ENCODE data around the gene ZNF184.
A peak's percentile ranks its signal among the peaks of the same experiment; 100 is the strongest.

The ZNF184 gene

DNA sequence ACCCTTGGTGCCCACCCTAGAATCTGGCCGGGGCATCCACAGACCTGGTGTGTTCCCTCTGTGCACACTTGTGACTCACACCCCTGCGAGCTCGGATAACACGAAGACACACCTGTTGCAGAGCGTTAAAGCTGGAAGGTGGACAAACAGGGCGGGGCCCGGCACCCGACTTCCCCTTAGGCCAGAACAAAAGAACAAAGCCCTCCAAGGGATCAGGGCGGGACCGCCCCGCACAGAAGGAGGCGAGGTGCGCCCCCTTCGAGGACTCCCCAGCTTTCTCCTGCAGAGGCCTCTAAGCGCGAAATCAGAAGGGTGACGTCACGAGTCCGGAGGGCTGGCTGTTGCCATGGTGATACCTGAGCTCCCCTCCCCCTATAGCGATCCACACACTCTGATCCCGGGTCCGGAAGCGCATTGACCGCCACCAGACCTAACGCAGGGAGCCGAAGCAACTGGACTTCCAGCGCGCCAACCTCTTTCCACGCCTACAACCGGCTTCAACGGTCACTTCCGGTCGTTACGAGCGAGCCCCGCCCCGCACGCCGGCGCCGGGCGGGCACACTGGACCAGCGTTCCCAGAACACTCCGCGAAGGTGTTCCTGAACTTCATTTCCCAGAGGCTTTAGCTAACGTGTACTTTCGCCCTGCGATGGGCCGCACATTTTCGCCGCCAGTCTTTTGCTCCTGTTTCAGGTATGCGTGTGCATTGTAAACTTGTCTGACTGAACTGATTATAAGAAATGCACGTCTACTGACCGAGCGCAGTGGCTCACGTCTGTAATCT is at the start of gene ZNF184:
Gene ZNF184, minus strand, starts transcription at position 489 of the 784 bp plus-strand sequence. CDS start 811 bp downstream, outside the sequence.
- peak; percentile 93 for DNase-seq (ENCODE audit: low read depth, low spot score)
- H3K27ac ChIP-seq = peak within 1 kb of the TSS; percentile 85

DNA sequence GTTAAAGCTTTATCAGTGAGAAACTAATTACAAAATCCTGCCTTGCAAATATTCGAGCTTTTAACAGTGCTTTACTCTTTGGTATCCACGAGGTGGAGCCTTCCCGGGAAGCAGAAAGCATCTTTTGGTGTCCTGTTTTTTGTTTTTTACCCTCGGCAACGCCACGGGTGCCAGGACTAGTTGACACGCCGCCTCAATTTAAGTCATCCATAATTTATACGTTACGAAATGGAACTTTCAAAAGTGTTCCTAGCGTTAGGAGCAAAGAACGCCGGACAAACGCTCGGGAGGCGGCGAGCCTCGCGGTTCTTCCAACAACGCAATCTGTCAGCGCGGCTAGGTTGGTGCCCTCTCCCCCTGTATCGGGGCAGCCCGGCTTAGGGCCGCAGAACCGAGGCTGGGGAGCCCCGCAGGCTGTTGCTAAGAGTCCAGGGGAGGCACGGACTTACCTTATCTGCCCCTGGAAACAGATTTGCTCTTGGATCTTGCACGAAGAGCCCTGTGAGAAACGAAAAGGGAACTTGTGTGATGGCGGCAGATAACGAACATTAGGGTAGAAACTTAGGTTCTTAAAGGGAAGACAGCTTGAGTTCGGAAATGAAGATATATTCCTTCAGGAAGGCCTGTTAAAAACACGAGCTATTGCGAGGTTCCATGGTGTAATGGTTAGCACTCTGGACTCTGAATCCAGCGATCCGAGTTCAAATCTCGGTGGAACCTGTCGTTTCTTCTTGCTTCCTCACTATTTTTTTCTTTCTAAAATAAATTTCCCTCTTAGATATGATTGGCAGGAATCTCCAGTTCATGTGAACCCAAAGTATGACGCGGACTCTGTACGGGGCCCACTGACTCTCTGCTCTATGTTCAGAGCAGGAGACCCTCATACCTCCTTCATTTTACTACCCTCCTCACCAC is 46.2 kb upstream of the ZNF184 start:
- DNase-seq (ENCODE audit: low read depth, low spot score) = peak; percentile 67
- H3K27ac ChIP-seq = peak overlapping the region; percentile 57

DNA sequence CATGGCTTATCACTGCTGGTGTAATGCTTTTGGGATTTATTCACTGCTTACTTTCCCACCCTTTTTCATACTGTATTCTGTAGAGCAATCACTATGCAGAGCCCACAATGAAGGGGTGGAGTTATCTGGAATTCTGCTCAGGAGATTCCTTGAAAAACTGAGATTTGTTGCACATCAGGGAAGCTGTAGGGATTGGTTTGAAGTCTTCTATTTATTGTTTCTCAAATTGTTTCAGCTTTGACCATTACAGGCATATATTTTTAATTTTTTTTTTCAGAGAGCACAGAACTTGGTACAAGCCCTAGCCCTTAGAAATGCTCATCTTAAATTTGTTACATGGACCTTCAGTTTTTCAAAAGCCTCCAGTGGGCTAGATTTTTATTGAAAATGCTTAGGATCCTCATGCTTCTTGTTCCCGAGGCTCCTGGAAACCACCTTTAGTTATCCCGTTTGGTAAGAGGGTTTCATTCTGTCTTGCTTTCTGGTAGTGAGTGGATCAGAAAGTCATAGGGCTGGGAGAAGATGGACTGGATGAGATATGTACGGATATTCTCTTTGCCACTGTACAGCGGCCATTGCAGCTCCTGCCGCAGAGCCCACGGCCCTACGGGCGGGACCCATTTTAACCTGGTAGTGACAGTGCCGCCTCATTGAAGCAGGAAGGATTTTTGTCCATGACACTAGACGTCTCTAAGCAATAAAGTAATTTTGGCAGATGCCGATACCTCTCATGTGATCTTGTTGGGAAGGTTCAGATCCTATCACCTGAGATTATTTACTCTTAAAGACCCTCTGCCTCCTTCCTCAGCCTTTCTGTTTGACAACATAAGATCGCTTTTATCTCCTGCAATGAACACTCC is 45.3 kb upstream of the ZNF184 start:
- no peak for DNase-seq (ENCODE audit: low read depth, low spot score)
- peak overlapping the region; percentile 57 for H3K27ac ChIP-seq

- no peak for DNase-seq (ENCODE audit: low read depth, low spot score)
Observed at GRCh38 chr6:27517238-27517637, 44.3 kb upstream of the ZNF184 start.

DNA sequence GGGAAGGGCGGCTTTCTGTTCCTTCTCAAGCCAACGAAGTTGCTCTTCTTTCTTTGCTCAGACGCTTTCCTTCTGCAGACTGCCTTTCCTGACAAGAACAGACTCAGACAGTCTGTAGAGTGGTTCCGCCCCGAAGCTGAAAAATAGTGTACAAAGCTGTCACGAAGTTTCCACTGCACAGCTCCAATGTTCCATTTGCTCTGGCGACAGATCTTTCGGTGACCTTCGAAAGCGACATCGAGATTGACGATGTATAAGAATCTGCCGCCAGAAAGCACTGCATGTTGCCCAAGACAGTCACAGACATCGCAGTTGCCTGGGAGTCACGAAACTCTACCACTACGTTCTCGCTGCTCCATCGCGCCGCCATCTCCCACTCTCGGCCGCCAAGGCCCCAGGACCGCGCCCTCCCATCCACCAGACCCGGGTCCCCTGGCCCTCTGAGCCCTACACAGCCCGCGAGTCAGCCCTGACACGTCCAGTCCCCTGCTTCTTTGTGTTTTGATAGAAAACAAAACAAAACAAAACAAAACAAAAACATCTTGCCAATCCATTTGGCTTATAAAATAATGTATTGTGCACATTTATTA is 42.1 kb upstream of the ZNF184 start:
- H3K27ac ChIP-seq = no peak overlapping the region
- no peak for DNase-seq (ENCODE audit: low read depth, low spot score)

More at GRCh38 chr6:27517238-27517637, 44.3 kb upstream of the ZNF184 start:
- no peak overlapping the region for H3K27ac ChIP-seq

GRCh38 chr6:27512525-27512924 is 39.6 kb upstream of the ZNF184 start:
- no peak overlapping the region for H3K27ac ChIP-seq
- DNase-seq (ENCODE audit: low read depth, low spot score) = no peak

DNA sequence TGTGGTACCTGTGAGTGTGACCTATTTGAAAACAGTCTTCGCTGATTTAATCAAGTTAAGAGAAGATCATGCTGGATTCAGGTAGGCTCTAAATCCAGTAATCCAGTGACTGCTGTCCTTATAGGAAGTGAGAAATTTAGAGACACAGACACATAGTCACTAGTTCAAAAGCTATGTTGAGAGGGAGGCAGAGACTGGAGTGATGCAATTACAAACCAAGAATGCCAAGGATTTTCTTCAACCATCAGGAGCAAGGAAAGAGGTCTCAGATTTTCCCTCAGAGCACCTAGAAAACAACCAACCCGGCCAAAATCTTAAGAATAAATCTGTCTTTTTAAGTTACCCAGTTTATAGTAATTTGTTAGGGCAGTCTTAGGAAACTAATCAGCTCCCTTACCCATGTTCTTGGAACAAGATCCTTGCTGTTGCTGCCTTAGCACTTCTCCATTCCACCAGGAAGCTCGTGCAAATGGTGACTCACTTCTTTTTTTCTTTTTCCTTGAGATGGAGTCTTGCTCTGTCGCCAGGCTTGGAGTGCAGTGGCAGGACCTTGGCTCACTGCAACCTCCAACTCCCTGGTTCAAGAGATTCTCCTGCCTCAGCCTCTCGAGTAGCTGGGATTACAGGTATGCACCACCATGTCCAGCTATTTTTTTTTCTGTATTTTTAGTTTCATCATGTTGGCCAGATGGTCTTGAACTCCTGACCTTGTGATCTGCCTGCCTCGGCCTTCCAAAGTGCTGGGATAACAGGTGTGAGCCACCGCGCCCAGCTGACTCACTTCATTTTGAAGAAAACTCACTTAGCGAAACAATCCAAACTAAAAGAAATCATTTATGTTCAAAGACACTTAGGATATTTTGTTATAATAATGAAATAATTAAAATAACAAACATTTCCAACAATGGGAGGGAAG is 34.4 kb upstream of the ZNF184 start:
- DNase-seq (ENCODE audit: low read depth, low spot score) = no peak
- H3K27ac ChIP-seq = no peak overlapping the region

DNA sequence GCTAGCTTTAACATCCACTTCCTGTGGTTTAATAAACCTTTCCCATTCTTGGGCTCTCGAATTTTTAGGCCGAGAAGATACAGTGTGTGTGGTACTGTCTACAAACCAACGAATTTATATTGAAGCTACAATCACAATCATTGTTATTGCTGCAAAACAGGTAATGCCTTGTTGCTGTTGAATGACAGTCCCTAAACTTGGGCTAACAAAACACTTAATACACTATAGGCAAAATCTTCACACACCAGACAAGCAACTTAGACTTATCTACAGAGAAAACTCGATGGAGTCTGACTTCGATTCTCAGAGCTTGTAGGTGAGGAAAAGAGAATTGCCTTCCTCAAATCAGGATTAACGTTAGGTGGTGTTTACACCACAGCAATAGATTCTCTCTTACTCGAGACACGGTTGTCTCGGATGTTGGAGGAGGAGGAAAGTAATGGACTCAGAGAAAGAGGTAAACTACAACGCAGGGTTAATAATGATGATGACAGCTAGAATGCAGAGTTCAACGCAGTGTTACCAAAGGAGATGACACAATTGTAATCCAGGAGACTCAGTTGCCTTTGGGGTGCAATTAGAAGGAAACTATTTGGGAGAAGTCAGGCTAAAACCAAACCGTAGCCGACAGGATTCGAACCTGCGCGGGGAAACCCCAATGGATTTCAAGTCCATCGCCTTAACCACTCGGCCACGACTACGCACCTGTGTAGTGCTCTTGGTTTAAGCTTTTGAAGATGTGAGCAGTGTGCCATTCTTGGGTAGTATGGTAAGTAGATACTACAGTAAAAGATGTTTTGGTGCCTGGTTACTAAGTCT is 32.5 kb upstream of the ZNF184 start:
- no peak for DNase-seq (ENCODE audit: low read depth, low spot score)
- peak overlapping the region; percentile 15 for H3K27ac ChIP-seq

DNA sequence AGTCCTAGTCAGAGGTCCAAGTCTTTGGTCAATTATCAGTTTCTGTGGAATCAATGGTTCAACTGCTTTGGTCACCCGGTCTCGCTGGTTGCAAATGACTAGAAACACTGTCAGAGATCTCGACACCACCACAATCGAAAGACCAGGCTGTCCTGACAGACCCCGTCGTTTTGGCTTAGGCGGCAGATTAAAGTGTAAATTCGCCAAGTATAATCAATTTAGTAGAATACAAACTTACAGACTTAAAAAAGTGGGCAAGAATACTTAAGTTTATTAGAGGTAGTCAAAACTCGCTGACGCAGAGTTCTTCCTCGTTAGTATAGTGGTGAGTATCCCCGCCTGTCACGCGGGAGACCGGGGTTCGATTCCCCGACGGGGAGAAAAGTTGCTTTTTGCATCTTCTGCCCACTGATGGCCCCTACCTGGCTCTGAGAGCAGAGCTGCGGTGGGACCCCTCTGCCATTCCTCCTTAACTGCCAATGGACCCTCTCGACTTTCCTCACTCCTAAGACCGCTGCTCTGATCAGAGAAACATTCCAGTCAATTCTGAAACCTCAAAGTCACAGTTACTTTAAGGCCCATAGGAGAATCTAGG is 30.6 kb upstream of the ZNF184 start:
- H3K27ac ChIP-seq = peak overlapping the region; percentile 52

GRCh38 chr6:27502508-27503435 is 29.9 kb upstream of the ZNF184 start:
- DNase-seq (ENCODE audit: low read depth, low spot score) = no peak
- H3K27ac ChIP-seq = peak overlapping the region; percentile 52

More for the DNA sequence above, 30.6 kb upstream of the ZNF184 start:
- DNase-seq (ENCODE audit: low read depth, low spot score) = no peak

DNA sequence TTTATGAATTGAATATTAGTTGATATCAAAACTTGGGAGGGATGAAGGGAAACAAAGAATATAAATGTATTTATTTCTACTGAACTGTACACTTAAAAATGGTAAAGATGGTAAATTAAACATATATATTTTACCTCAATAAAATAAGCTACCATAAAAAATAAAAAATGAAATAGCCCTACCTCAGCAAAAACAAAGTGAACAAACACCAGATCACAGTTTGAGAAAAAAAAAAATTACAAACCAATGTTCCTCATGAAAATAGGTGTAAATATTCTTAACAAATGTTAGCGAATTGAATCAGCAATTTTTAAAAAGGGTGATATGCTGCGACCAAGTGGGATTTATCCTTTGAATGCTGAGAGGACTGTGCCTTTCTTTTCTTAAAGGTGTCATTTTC is 28.3 kb upstream of the ZNF184 start:
- no peak for DNase-seq (ENCODE audit: low read depth, low spot score)
- no peak overlapping the region for H3K27ac ChIP-seq

- no peak for DNase-seq (ENCODE audit: low read depth, low spot score)
- H3K27ac ChIP-seq = no peak overlapping the region
Observed at GRCh38 chr6:27500177-27500576, 27.3 kb upstream of the ZNF184 start.

GRCh38 chr6:27495386-27496135 is 22.7 kb upstream of the ZNF184 start:
- DNase-seq (ENCODE audit: low read depth, low spot score) = no peak
- H3K27ac ChIP-seq = peak overlapping the region; percentile 36

DNA sequence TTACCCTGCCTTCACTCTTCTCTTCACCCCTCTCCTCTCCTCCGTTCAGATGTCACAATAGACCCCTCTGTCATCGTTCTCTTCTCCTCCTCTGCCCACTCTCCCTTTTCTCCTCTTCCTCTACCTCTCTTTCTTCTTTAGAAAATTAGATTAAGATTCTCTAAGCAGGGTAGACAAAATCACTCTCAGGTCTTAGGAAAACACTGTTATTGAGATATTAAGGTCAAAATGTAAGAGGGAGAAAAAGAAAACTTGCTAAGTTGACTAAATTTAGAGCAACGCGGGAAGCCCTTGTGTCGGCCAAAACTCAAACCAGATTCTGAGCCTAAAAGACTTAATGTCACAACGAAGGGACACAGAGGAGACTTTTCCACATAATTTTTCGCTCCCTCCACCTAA is 22.1 kb upstream of the ZNF184 start:
- DNase-seq (ENCODE audit: low read depth, low spot score) = no peak
- H3K27ac ChIP-seq = peak overlapping the region; percentile 36

DNA sequence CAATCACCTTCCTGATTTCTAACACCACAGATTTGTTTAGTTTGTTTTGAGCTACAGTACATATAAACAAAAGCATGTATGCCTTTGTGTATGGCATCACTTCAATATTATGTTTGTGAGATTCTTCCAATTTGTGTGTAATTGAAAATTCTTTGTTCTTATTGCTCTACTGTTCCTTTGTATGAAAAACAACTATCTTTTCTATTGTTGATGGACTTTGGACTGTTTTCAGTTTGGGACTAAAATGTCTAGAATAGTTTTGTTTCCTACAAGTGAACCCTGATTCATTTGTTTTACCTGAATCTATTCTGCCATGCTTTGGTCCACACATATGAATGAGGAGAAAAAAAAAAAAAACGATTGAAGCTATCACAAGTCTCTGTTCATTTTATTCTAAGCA is 21.2 kb upstream of the ZNF184 start:
- DNase-seq (ENCODE audit: low read depth, low spot score) = no peak
- no peak overlapping the region for H3K27ac ChIP-seq

- no peak for DNase-seq (ENCODE audit: low read depth, low spot score)
- no peak overlapping the region for H3K27ac ChIP-seq
Observed at GRCh38 chr6:27492631-27493190, 19.8 kb upstream of the ZNF184 start.
